GF-D8 (cell line): ENCODE measurements around the gene PPARD.
"Not testable (repeated sequence)": the region's sequence is repeated elsewhere in the genome, so short reads cannot be mapped to it uniquely, and the experiment has no call there.

Experiments used
- DNase-seq: peaks from one replicate; lab custom pipeline; 2025; lab: John Stamatoyannopoulos, UW

PPARD gene

GRCh38 chr6:35342258-35343091, at the start of gene PPARD:
PPARD (plus strand) TSS chr6:35342558; CDS start chr6:35411088, 68,530 bp downstream.
- peak; percentile 45 for DNase-seq

DNA sequence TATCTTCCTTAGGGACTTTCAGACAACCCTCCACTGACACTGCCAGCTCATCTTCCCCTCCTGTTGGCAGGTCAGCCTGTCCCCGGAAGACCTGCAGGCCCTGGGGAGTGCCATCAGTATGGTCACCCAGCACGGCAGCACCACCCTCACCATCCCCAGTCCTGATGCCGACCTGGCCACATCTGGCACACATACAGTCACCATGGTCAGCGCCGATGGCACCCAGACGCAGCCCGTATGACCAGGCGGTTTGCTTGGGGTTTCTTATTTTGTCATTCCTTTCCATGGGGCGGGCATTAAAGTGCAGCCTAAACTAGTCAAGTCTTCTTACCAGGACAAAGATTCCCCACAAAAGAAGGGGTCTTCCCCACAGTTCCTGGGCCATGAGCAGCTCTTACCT, 48.7 kb upstream of the PPARD start:
- no peak for DNase-seq

DNA sequence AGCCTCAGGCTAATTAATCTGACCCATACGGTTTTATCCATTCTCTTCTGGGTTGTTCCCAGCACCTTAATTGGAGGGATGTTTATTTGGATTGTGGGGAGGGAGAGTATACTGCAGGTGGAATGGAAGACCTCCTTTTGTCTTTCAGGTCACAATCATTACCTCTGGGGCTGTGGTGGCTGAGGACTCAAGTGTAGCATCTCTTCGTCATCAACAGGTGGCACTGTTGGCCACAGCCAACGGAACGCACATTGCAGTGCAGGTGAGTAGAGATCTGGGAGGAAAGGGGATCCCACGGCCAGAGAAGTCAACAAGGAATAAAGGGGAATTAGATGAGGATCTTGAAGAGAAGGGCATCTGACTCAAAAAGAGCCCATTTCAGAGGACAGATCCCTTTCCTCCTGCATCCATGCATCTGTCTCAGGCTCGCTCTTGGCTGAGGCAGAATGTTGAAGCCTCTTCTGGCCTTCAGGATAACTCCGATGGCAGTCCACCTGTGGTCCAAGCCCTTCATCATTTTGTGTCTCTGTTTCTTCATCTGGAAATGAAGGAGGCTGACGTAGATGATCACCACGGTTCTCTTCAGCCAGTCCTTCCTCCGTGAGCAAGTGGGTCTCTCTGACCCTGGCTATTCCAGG, 47.9 kb upstream of the PPARD start:
- no peak for DNase-seq

DNA sequence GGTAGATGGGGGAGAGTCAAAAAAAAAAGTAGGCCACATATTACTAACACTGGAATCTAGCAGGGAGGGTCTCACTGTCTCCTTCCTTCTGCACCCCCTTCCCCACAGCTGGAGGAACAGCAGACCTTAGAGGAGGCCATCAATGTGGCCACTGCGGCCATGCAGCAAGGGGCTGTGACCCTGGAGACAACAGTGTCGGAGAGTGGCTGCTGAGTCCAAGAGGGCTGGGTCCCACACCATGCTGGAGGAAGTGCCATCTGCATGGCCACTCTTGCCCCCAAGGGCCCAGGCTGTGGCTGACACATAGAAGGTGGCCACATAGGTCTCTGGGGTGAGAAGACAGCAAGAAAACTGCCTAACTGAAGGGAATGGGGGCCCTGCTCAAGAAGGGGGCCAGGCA, 47.3 kb upstream of the PPARD start:
- no peak for DNase-seq

- DNase-seq = no peak
Measured at GRCh38 chr6:35295521-35296315, 46.6 kb upstream of the PPARD start.

DNA sequence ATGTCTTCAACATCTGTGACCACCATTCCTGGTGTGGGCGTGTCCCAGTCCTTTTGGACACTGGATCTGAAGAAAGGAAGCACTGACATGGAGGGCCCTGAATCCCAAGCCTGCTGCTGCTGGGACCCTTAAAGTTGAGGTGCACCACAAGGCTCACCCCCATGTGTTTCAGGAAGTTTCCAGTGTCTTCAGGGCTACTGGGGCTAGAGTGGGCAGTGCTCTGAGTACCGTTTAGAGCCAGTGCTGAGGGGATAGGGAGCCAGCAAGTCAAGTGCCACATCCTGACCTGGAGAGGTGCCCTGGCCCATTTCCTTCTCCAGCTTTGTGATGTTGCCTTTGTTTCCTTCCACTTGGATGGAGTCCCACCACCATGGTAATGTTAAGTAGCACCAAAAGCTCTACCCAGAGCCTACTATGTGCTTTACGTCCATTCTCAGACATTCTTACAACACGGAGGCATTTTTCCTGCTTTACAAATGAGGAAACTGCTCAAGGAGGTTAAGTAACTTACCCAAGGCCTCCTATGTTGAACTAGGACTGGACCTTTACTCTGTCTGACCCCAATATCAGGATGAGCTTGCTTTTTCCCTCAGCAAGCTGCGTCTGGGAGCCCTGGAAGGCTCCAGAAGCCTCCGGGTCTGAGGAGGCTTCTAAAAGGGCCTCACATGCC, 45.3 kb upstream of the PPARD start:
- peak; percentile 41 for DNase-seq

DNA sequence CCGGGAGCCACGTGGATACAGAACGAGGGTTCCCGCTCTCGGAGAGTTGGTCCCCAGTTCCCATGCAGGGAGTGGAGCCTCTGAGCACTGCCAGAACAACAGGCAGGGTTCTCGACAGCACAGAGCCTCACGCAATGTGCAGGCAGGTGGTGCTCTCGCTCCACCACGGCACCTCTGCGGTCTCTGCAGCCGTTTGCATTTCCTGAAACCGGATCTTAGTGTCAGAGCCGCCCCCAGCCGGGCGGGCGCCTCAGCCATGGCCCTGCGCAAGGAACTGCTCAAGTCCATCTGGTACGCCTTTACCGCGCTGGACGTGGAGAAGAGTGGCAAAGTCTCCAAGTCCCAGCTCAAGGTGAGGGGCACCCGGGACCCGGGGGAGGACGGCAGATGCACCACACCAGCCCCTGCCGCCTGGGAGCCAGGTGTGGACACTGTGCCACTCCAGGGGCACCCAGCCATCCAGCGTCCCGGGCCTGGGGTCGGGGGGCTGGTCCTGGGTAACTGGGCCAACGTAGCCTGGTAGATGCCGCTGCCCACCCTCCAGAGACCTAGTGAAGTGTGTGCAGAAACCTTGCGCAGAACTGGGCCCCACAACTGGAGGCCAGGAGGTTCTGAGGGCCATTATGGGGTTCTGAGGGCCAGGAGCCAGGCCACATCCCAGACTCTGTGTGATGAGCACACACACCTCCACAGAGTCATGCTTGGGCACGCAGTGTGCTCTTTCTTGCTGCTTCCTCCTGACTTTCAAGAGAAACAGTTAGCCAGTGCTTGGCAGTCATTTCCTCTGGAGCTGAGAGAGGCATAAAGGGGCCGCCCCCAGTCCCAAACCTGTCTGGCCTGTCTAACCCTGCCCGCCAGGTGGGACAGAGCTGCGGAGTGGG, 44.5 kb upstream of the PPARD start, which contains the start of gene DEF6:
Gene DEF6 (plus strand): TSS at position 218 of the 881 bp plus-strand sequence. CDS start 39 bp downstream, at position 257.
- peak; percentile 84 for DNase-seq

DNA sequence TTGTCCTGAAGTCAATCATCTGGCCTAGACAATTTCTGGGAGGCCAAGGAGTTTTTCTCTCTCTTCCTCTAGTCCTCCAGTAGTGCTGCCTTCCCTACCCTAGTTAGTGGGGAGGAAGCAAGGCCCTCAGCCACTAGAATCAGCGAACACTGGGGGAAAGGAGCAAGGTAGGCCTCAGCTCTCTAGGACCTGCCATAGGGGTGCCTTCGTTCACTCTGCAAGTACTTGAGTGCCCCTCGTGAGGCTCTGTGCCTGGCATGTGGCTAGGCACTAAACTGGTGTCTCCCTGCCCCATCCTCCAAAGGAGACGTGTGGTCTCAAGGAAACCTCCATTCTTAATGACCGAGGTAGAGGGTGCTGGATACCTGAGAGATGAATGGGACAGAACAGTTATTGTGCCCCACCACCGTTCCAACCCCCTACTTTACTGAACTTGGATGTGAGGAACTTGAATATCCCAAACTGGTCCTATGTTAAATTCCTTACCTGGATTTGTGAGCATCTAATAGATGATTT, 43.7 kb upstream of the PPARD start:
- DNase-seq = no peak

DNA sequence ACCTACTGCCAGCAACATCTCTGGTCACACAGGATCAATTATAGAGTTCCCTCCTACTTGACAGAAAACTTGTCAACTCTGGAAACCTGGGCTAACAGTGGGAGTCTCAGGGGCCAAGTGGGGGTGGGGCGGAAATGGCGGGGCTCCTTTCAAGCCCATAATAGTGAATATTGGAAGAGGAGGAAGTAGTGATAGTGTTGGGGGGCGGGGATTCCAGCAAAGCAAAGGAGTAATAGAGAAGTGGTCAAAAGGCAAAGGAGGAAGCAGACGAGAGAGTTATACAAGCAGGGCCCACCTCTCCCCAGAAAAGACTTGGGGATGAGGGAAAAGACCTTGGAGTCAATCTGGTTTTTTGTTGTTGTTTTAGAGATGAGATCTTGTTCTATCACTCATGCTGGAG, 42.7 kb upstream of the PPARD start:
- DNase-seq = peak; percentile 75

- DNase-seq = peak; percentile 22
Measured at GRCh38 chr6:35300848-35301247, 41.5 kb upstream of the PPARD start.

DNA sequence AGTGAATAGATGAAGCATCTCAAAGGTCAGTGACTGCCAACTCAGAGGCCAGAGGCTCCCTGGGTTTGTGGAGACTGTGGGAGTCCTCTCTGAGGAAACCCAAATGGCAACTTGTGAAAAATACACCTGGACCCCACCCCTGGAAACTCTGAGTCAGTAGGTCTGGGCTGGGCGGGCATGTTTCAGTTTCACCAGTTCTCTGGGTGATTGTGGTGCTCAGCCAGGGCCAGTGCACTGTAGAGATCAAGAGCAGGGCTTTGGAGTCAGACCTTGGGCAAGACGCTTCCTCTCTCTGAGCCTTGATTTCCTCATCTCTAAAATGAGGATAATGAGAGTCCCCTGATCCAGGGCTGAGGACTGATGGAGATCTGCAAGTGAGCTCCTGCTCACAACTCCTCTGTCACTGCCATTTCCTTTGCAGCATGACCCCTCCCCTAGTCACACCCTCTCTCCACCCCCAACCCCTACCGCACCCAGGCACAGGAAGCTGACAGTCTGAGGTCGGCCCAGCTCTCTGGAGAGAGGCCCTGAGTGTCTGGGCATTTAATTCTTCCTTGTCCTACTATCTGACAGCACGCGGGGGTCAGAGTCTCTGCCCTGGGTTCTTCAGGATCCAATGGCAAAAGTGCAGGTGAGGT, 39.6 kb upstream of the PPARD start:
- peak; percentile 72 for DNase-seq

- DNase-seq = no peak
Measured at GRCh38 chr6:35304299-35304698, 38.1 kb upstream of the PPARD start.

GRCh38 chr6:35305117-35305516, 37.2 kb upstream of the PPARD start:
- DNase-seq = no peak

GRCh38 chr6:35307138-35307537, 35.2 kb upstream of the PPARD start:
- not testable (repeated sequence) for DNase-seq

DNA sequence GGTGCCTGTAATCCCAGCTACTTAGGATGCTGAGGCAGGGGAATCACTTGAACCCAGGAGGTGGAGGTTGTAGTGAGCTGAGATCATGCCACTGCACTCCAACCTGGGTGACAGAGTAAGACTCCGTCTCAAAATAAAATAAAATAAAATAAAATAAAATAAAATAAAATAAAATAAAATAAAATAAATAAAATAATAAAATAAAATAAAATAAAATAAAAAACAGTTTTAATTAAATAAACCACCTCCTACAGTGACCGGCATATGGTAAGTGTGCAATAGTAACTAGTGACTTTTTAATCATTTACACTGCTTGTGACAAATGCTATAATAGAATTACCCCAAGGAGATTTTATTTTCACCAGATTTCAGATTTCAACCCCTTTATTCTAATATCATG, 33.8 kb upstream of the PPARD start:
- not testable (repeated sequence) for DNase-seq

DNA sequence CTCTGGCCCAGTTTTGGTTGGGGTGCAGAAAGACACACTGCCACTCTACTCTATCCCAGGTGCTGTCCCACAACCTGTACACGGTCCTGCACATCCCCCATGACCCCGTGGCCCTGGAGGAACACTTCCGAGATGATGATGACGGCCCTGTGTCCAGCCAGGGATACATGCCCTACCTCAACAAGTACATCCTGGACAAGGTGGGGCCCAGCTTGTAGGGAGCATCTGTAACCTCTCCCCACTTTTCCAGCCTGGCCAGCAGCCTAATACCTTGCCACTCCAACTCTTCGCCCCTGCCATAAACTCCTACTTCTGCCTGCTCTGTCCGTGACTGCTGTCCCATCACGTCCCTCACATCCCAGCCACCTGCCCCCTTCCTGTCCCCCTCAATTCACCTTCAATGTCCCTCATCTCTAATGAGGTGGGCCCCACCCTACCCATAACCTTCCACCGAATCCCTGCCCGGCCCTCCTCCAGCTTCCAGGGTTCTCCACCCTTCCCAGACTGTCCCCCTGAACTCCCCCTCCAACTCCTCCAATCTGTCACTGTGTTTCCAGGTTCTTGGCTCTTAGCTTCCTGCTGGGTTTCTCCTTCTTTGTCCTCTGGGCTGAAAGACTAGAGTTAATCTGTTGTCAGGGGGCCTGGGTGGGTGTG, 32.6 kb upstream of the PPARD start:
- DNase-seq = no peak

DNA sequence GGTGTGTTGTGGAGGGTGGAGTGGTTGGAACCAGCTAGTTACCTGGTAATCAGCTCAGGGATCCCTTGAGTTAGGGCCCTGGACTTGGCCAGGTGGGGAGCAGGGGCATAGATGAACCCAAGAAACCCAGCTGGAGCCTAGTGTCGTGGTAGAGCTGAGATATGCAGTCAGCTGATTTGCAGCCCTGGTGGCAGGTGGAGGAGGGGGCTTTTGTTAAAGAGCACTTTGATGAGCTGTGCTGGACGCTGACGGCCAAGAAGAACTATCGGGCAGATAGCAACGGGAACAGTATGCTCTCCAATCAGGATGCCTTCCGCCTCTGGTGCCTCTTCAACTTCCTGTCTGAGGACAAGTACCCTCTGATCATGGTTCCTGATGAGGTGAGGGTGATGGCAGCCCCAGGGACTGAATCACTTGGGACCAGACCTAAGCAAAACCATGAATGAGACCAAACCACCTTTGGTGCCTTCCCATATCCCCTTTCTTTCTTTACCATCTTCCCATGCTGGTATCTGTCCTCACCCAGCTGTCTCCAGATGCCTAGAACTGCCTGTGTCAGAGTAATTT, 32.0 kb upstream of the PPARD start:
- no peak for DNase-seq

- peak; percentile 20 for DNase-seq
Measured at GRCh38 chr6:35311390-35312075, 30.8 kb upstream of the PPARD start.
